SU-DHL-6 (cell line): ENCODE measurements around the gene ST3GAL5.

Experiments used
- CTCF ChIP-seq: fragments of 200-600 bp; sonication (generic); IDR thresholded peaks from one replicate; pipeline ENCODE4 v1.5.1; 2017; ENCODE audit warnings: antibody characterized with exemption, mild to moderate bottlenecking, low read length, moderate library complexity; ENCODE audit not compliant: insufficient read depth, poor library complexity, severe bottlenecking
- EZH2phosphoT487 ChIP-seq: fragments of 200-600 bp; sonication (generic), shearing (Covaris generic); conservative IDR thresholded peaks from 2 replicates; pipeline ENCODE4 v1.6.1; 2018; ENCODE audit warnings: mild to moderate bottlenecking, antibody characterized with exemption, low read length, moderate library complexity, mixed read lengths

GRCh38 chr2:85929096-85930050, 40.6 kb upstream of the ST3GAL5 start:
- TF ChIP-seq CTCF: no peak
- TF ChIP-seq EZH2phosphoT487: no peak
